GM10266 (cell line): ENCODE data around the gene RGS5.
"Not testable (repeated sequence)": the region's sequence is repeated elsewhere in the genome, so short reads cannot be mapped to it uniquely, and the experiment has no call there.

Source experiments
- DNase-seq: peaks from one replicate; pipeline ENCODE4 v3.0.0; 2012; ENCODE audit errors: extremely low spot score
- CTCF ChIP-seq: IDR thresholded peaks from 2 replicates; pipeline ENCODE4 v1.5.1; 2012; ENCODE audit warnings: mild to moderate bottlenecking, low read depth; ENCODE audit not compliant: control insufficient read depth, insufficient read depth; ENCODE audit errors: missing control alignments

Gene RGS5

GRCh38 chr1:163202833-163203451 is at the start of gene RGS5:
TSS of gene RGS5 (minus strand) at chr1:163202916. CDS start at chr1:163202835, 81 bp downstream.
- no peak for TF ChIP-seq CTCF
- DNase-seq = no peak

GRCh38 chr1:163250382-163250974 is 47.8 kb upstream of the RGS5 start:
- TF ChIP-seq CTCF = no peak
- no peak for DNase-seq

- DNase-seq = no peak
- no peak for TF ChIP-seq CTCF
Observed at GRCh38 chr1:163248064-163248463, 45.3 kb upstream of the RGS5 start.

GRCh38 chr1:163244648-163245047 is 41.9 kb upstream of the RGS5 start:
- DNase-seq = not testable (repeated sequence)

- no peak for DNase-seq
- no peak for TF ChIP-seq CTCF
Observed at GRCh38 chr1:163241746-163242145, 39.0 kb upstream of the RGS5 start.

- no peak for DNase-seq
- no peak for TF ChIP-seq CTCF
Observed at GRCh38 chr1:163240705-163241104, 38.0 kb upstream of the RGS5 start.

GRCh38 chr1:163233643-163234042 is 30.9 kb upstream of the RGS5 start:
- DNase-seq = not testable (repeated sequence)

- DNase-seq = no peak
- no peak for TF ChIP-seq CTCF
Observed at GRCh38 chr1:163231385-163231784, 28.7 kb upstream of the RGS5 start.
